T-helper 1 cell (primary cell): Measurements from ENCODE around the gene UBR7.
"Not testable (repeated sequence)": the region's sequence is repeated elsewhere in the genome, so short reads cannot be mapped to it uniquely, and the experiment has no call there.

Source experiments
- DNase-seq, 5 donors: peaks; one replicate each; pipeline ENCODE4 v3.0.0-alpha.2; 2012 to 2020

UBR7 gene

GRCh38 chr14:93195316-93195999, 11.6 kb upstream of the UBR7 start:
- no peak for DNase-seq

DNA sequence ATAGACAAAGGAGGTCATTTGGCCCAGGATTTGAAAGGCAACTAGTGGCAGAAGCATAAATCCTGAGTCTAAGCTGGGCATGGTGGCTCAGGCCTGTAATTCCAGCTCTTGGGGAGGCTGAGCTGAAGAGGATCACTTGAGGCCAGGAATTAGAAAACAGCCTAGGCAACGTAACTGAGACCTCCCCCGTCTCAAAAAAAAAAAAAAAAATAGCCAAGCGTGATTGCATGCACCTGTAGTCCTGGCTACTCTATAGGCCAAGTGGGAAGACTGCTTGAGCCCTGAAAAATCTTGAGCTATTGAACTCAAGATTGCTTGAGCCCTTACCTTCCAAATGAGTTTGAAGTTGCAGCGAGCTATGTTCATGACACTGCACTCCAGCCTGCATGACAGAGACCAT, 8.0 kb upstream of the UBR7 start:
- DNase-seq, result no peak

DNA sequence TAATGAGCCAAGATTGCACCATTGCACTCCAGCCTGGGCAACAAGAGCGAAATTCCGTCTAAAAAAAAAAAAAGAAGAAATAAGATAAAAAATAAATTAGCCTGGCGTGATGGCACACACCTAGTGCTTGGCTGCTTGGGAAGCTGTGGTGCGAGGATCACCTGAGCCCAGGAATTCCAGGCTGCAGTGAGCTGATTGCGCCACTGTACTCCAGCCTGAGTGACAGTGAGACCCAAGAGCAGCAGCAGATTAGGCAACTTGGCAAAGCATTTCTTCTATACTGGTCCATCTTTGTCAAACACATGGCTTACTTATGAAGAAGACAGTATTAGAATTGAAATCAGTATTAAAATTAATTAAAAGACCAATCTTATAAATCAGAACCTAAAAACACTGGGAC, 6.5 kb upstream of the UBR7 start:
- DNase-seq, result no peak

GRCh38 chr14:93201155-93201704, 5.8 kb upstream of the UBR7 start:
- no peak for DNase-seq

DNA sequence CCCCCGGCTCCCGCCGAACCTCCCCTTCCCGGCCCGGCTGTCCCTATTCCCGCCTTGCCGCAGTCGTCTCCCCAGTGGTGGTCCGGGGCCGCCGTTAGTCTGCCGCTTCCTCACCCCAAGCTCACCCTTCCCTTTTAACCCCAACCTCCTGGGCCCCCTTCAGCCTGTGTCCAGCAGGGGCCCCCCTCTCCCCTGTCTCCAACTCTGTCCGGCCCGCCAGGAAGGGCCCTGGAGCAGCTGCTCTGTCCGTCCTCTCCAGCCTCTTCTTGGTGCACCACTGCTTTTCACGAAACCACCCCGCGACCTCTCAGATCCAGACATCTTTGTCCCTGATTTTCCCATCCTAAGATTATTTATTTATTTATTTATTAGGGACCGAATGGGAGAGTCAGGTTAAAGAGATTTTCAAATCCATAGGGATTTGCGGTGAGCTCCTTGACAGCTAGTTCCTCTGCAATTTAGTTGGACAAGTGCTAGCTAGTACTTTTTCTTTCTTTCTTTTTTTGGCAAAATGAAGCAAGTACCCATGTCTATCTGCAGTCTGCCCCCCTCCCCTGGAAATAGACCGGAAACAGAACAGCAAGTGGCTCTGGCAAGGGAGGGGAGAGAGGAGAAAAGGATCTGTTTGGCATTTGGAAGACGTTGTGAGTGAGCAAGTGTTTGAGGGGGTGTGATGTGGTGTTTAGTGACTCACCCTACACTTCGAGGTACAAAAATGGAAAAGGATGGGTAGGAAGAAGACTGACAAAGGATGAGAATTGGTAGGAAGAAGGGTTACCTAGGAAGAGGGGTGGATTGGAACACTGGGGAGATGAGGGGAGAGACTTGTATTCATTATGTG, 632 bp downstream of the UBR7 start:
- DNase-seq, result peak in 1 of 5 donors; percentile 25

GRCh38 chr14:93212432-93212831, 5.4 kb downstream of the UBR7 start:
- no peak for DNase-seq

- no peak for DNase-seq
These were observed 7.5 kb downstream of the UBR7 start for GRCh38 chr14:93214598-93214997.

GRCh38 chr14:93219103-93219726, 12.2 kb downstream of the UBR7 start:
- peak in 4 of 5 donors; percentile 21 to 59 (median 42) for DNase-seq

DNA sequence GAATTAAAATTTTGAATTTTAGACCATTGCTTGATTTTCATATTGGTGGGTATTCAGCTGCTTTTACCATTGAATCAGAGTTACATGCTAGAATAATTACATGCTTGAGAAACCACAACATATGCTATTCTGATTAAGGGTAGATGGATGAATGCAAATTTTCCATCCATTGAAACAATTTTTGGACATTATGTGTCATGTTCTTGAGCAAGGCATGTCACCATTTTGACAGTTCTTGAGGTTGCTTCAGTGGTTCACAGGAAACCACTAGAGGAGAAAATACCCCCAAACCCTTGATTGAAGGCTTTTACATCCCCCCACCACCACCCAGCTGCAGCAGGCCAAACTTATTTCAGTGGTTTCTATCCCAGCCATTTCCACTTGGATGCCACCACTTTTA, 13.5 kb downstream of the UBR7 start:
- DNase-seq, result no peak

DNA sequence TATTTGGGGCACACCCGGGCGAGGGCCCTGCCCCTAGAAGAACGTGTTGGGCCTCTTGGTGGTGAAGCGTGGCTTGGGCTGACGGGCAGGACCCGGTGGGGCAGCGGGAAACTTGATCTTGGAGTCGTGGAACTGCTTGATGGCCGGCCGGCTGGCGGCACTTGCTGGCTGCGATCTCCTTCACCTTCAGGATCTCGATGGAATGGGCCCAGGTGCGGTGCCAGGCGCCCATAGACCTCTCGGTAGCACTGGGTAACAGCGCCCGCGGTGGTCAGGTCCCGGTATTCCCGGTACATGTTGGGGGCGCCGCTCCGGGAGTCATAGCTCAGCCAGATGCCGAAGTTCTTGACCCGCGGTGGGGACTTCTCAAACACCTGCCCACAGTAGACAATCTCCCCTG, 16.5 kb downstream of the UBR7 start:
- DNase-seq, result no peak

- DNase-seq, result no peak
These were observed 21.5 kb downstream of the UBR7 start for GRCh38 chr14:93228550-93228949.

- DNase-seq, result no peak
These were observed 23.5 kb downstream of the UBR7 start for GRCh38 chr14:93230539-93230938.

GRCh38 chr14:93231129-93231979, 24.3 kb downstream of the UBR7 start:
- DNase-seq, result no peak

GRCh38 chr14:93232159-93232558, 25.1 kb downstream of the UBR7 start:
- no peak for DNase-seq

DNA sequence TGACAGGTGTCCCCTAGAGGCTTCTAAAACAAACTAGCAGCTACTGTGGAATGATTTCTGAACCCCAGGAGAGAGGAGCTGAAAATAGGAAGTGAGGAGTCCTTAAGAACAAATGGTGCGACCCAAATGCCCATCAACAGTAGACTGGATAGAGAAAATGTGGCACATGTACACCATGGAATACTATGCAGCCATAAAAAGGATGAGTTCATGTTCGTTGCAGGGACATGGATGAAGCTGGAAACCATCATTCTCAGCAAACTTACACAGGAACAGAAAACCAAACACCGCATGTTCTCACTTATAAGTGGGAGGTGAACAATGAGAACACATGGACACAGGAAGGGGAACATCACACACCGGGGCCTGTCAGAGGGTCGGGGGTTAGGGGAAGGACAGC, 26.0 kb downstream of the UBR7 start:
- DNase-seq, result not testable (repeated sequence)

GRCh38 chr14:93234798-93235197, 27.7 kb downstream of the UBR7 start:
- no peak for DNase-seq

DNA sequence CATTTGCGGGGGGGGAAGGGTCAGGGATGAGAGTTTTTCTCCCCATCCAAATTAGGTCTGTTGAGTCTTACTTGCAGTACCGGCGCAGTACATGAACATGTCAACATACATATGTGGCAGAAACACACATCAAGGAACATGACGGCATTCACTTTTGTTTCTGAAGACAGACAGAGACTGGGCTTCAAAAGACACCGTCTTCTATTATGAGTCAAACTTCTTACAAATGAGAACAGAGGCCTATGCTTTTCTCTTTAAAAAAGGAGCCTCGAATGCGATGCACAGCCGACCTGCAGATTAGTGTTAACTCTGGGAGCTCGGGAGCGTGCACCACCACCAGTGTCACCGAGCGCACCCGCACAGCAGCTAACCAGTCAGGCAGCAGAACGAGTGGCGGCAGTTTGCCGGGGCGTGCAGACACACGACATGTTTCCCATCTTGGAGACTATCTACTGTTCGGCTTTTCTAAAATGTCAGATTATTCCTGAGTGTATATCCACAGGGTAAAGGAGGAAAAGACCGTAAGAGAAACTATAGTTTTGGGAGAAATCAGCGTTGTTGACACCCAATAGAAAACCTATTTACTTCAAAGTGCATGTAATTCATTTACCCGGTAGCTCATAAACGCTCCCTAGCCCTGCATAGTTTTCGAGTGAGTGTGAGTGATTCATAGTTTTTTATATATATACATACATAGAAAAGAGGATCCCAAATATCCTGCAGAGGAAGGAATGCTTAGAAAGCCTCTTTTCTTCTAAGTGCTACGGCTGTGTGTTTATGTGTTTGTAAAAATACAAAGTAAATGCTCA, 33.0 kb downstream of the UBR7 start:
- no peak for DNase-seq

GRCh38 chr14:93240678-93241000, 33.6 kb downstream of the UBR7 start:
- DNase-seq, result no peak

GRCh38 chr14:93245764-93246420, 38.8 kb downstream of the UBR7 start:
- no peak for DNase-seq

- DNase-seq, result no peak
These were observed 39.5 kb downstream of the UBR7 start for GRCh38 chr14:93246534-93246933.

- no peak for DNase-seq
These were observed 42.2 kb downstream of the UBR7 start for GRCh38 chr14:93249128-93249831.
